Effector memory CD4-positive, alpha-beta T cell (primary cell): ENCODE data around the gene USP46.

Experiments used
- DNase-seq, 3 donors: peaks; one replicate each; pipeline ENCODE4 v3.0.0-alpha.2; 2020
- H3K27ac ChIP-seq: 2 replicates; pipeline ENCODE4 v1.7.0; 2013; ENCODE audit warnings: mild to moderate bottlenecking, low read length, moderate library complexity; ENCODE audit not compliant: insufficient read depth, poor library complexity, severe bottlenecking
- H3K27me3 ChIP-seq: replicated peaks from 2 replicates; pipeline ENCODE4 v1.7.0; 2013; ENCODE audit warnings: mild to moderate bottlenecking, low read length; ENCODE audit not compliant: insufficient read depth, control insufficient read depth, poor library complexity, severe bottlenecking
- H3K36me3 ChIP-seq: 2 replicates; pipeline ENCODE4 v1.7.0; 2013; ENCODE audit warnings: mild to moderate bottlenecking, low read length, moderate library complexity; ENCODE audit not compliant: control insufficient read depth, insufficient read depth
- H3K4me1 ChIP-seq: 2 replicates; pipeline ENCODE4 v1.7.0; 2013; ENCODE audit warnings: low read length, mild to moderate bottlenecking; ENCODE audit not compliant: control insufficient read depth, insufficient read depth, poor library complexity, severe bottlenecking
- H3K4me3 ChIP-seq: 2 replicates; pipeline ENCODE4 v1.7.0; 2013; ENCODE audit warnings: low read length, low read depth, mild to moderate bottlenecking; ENCODE audit not compliant: insufficient read depth, poor library complexity, severe bottlenecking
- H3K9me3 ChIP-seq: 2 replicates; pipeline ENCODE4 v1.7.0; 2013; ENCODE audit warnings: mild to moderate bottlenecking, low read length, moderate library complexity; ENCODE audit not compliant: control insufficient read depth

The USP46 gene

DNA sequence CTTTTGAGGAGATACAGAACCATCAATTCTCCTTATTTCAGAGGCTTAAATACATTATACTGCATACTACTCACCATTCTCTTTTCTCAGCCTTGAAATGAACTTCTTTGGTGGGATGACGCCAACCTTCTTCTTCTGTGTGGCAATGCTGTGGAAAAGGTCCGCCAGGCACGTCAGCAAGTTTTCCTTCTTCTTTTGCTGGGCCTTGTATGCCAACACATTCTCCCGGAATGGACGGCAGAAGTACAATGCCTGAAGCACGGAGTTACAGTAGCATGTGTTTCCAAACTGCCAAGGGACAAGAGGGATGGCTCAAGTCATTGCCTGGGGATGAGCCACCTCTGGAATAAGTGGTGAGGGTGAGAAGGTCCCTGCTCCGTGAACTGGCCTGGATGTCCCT, 31.2 kb downstream of the USP46 start:
- H3K27ac ChIP-seq, result no peak overlapping the region
- H3K9me3 ChIP-seq, result no peaks in the 10 kb centered on the region
- H3K27me3 ChIP-seq, result no peaks in the 10 kb centered on the region
- no peaks in the 10 kb centered on the region for H3K36me3 ChIP-seq
- H3K4me1 ChIP-seq, result no peaks in the 10 kb centered on the region
- DNase-seq, result no peak
- no peak overlapping the region for H3K4me3 ChIP-seq

DNA sequence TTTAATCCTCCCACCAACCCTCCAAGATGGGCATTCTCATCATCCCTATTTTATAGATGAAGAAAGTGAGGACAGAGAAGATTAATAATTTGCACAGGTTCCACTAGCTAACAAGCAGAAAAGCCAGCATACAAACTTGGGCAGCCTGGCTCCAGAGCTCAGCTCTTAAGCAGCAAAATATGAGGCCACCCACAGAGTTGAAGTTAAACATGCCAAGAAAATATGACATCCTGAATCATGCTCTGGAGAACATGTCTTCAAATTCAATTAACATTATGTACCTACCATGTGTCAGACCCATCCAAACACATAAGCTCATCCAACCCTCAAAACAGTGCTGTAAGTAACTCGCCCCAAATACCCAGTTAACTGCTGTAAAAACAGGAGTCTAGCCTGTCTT, 33.9 kb downstream of the USP46 start:
- Histone ChIP-seq H3K4me3 (no peak overlapping the region), H3K36me3 (no peaks in the 10 kb centered on the region), H3K4me1 (no peaks in the 10 kb centered on the region), H3K27me3 (no peaks in the 10 kb centered on the region), H3K9me3 (no peaks in the 10 kb centered on the region), H3K27ac (no peak overlapping the region)
- no peak for DNase-seq

DNA sequence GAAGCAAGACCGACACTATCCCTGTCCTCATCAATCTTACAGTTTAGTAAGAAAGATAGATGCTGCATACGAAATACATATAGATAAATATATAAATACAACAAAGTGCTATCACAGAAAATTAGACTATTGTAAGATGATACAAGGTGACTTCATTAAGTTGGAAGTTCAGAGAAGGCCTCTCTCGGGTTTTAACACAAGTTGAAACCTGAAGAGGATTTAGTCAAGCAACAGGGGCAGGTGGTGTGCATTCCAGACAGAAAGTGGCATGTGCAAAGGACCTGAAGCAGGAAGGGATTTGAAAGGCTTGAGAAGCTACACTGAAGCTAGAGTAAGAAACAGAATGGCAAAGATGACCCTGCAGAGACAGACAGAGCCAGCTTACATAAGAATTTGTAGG, 36.5 kb downstream of the USP46 start:
- Histone ChIP-seq H3K27me3 (no peaks in the 10 kb centered on the region), H3K27ac (no peak overlapping the region), H3K9me3 (no peaks in the 10 kb centered on the region), H3K4me1 (peaks cover 19% of the 10 kb centered on the region), H3K4me3 (no peak overlapping the region), H3K36me3 (no peaks in the 10 kb centered on the region)
- DNase-seq, result no peak

DNA sequence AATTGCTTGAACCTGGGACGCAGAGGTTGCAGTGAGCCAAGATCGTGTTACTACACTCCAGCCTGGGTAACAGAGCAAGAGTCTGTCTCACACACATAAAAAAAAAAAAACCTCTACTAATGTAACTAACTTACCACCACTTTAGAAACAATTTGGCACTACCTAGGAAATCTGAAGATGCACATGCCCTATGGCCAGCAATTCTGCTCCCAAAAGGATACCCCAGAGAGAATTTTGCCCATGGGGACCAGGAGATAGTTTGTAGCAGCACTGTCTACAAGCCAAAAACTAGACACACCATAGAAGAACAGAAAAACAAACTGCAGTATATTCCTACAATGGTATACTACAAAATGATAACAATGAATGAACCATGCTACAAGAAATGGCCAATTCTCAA, 37.5 kb downstream of the USP46 start:
- Histone ChIP-seq H3K27ac (no peak overlapping the region), H3K36me3 (no peaks in the 10 kb centered on the region), H3K9me3 (no peaks in the 10 kb centered on the region), H3K4me3 (no peak overlapping the region), H3K27me3 (no peaks in the 10 kb centered on the region), H3K4me1 (peaks cover 22% of the 10 kb centered on the region)
- DNase-seq, result no peak

DNA sequence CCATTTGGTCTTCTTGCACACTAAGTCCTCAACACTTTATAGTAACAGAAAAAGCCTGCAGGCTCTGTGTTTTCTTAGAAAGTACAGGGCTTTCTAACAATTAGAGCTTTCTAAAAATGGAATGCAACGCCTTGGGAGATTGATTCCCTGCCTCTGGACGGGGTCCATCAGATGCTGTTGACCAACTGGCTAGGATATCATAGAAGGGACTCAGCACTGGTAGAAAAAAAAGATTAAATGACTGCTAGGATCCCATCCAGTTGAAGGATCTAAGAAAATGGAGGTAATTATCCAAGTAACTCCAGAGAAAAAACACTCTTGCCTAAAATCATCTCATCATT, 39.5 kb downstream of the USP46 start:
- no peak for DNase-seq
- peaks cover 22% of the 10 kb centered on the region for H3K4me1 ChIP-seq
- no peak overlapping the region for H3K4me3 ChIP-seq
- H3K27me3 ChIP-seq, result no peaks in the 10 kb centered on the region
- H3K27ac ChIP-seq, result no peak overlapping the region
- H3K9me3 ChIP-seq, result no peaks in the 10 kb centered on the region
- no peaks in the 10 kb centered on the region for H3K36me3 ChIP-seq

DNA sequence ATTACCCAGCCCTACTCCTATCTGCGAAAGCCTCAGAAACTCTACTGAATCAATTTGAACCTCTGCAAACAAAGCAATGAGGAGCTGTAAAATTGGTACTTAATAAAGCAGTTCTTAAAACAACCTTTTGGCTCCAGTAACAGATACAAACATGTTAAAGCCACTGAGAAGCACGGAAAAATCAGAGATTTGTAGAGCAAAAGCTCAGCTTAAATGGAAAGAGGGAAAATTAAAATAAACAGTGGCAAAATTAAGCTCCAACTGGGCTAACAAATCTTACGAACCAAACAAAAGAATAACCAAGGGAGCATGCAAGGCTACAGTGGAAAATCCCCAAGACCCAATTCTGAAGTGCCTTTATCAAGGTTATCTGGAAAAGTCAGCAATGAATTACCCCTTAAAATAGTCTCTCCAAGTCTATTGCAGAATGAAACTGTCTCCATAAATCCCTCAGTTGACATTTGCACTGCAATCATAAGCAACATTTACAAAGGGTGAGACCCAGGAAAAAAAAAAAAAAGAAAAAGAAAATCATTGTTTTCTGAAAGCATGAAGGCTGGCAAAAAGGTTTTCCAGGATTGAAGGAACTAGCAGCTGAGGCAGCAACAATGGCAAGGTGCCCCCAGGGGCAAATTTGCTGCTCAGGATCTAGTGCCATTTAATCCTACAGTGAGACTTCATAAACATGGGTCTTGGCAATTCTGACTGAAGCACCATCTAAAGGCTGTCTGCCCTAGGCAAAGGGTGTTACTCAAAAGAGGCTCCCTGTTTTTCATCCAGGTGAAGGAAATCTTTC, 40.1 kb downstream of the USP46 start:
- no peak overlapping the region for H3K4me3 ChIP-seq
- H3K9me3 ChIP-seq, result no peaks in the 10 kb centered on the region
- peaks cover 22% of the 10 kb centered on the region for H3K4me1 ChIP-seq
- no peak overlapping the region for H3K27ac ChIP-seq
- DNase-seq, result no peak
- no peaks in the 10 kb centered on the region for H3K36me3 ChIP-seq
- H3K27me3 ChIP-seq, result no peaks in the 10 kb centered on the region

DNA sequence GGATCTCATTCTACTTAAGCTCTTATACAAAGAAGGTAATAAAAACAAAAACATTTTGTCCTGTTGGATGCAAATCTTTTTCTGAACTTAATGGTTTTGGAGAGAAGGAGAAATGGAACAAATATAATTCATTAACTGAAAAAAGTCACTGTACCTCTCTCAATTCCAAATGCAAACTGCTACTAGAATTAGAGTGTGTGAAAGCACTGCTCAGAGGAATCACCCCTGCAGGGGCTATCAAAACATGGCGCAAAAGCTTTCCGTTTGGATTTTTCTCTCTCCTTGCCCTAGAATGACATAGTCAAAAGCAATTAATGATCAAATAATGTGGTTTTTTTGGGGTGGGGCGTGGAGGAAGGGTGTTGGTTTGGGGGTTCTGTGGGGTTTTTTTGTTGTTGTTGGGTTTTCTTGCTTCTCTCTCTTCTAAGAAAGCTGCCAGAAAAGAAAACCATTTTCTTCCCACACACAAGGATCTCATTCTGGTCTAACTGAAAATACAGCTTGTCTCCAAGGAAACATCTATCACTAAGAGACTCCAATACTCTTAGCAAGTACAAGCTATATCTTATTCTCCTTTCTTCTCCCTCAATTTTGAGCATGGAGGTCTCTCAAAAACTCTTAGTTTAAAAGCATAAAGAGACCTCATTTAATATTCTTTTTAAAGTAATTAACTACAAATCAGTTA, 41.6 kb downstream of the USP46 start:
- no peak overlapping the region for H3K27ac ChIP-seq
- peaks cover 22% of the 10 kb centered on the region for H3K4me1 ChIP-seq
- H3K27me3 ChIP-seq, result no peaks in the 10 kb centered on the region
- H3K36me3 ChIP-seq, result no peaks in the 10 kb centered on the region
- DNase-seq, result no peak
- no peaks in the 10 kb centered on the region for H3K9me3 ChIP-seq
- H3K4me3 ChIP-seq, result no peak overlapping the region

DNA sequence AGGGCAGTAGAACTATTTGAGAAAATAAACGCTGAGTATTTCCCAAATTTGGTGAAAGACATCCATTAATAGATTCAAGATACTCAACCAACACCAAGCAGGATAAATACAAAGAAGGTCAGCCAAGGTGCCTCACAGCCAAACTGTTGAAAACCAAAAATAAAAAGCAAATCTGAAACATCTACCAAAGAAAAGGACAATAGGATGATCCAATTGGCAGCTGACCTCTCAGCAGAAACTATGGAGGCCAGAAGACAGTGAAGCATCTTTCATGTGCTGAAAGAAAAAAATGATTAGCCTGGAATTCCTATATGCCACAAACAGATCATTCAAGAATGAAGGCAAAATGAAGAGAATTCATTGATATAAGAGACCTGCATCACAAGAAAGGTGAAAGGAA, 44.9 kb downstream of the USP46 start:
- Histone ChIP-seq H3K36me3 (peaks cover 3% of the 10 kb centered on the region), H3K27me3 (no peaks in the 10 kb centered on the region)
- no peak for DNase-seq

DNA sequence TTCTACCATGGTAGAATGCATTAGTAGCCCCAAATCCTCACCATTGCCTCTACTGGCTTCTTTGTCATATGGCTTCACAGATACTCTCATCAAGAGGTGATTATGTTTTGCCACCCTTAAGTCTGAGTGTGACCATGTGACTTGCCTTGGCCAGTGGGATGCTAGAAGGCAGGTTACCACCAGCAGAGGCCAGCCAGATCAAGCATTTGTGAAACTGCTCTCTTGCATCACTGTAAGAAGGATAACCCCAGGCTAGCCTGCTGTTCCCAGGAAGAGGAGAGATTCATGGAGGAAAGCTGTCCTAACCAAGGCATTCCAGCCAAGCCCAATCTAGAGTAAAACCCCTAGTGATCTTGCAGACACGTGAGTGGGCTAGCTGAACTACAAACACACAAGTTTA, 46.8 kb downstream of the USP46 start:
- Histone ChIP-seq H3K36me3 (peaks cover 6% of the 10 kb centered on the region), H3K9me3 (no peaks in the 10 kb centered on the region), H3K27me3 (no peaks in the 10 kb centered on the region), H3K27ac (no peak overlapping the region), H3K4me3 (no peak overlapping the region), H3K4me1 (peaks cover under 1% of the 10 kb centered on the region)
- DNase-seq, result no peak

More for the DNA sequence above, 44.9 kb downstream of the USP46 start:
- H3K4me1 ChIP-seq, result peaks cover 19% of the 10 kb centered on the region
- no peaks in the 10 kb centered on the region for H3K9me3 ChIP-seq
- H3K27ac ChIP-seq, result no peak overlapping the region
- no peak overlapping the region for H3K4me3 ChIP-seq

DNA sequence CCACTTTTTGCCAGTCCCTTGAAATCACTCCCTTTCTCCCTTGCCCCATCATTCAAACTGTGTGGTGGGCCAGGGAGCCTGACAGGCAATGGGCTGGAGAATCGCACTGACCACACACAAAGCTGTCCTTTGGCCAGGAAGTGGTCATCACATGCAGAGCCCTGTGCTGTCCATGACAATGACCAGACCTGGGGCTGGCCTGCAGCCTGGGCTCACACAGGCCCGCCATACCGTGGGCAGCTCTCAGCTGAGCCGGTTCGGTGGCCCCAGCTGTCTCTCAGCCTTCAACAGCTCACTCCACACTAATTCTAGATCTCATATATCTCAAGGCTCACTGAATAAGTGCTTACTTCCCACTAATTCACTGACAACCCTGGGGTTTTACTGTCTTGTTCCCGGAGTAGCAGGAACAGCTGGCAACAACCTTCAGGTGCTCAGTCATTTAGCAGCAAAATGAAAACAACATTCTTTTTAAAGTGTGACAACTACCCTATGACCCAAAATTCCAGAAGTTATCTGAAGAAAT, 48.0 kb downstream of the USP46 start:
- Histone ChIP-seq H3K36me3 (peaks cover 6% of the 10 kb centered on the region), H3K9me3 (no peaks in the 10 kb centered on the region), H3K27me3 (no peaks in the 10 kb centered on the region), H3K4me1 (no peaks in the 10 kb centered on the region), H3K27ac (no peak overlapping the region), H3K4me3 (no peak overlapping the region)
- DNase-seq, result no peak
